Effector memory CD4-positive, alpha-beta T cell (primary cell): Measurements from ENCODE around the gene MIF.
"Not testable (repeated sequence)": the region's sequence is repeated elsewhere in the genome, so short reads cannot be mapped to it uniquely, and the experiment has no call there.

ENCODE experiments used
- DNase-seq, 3 donors: peaks; one replicate each; pipeline ENCODE4 v3.0.0-alpha.2; 2020
- H3K27ac ChIP-seq: 2 replicates; pipeline ENCODE4 v1.7.0; 2013; ENCODE audit warnings: mild to moderate bottlenecking, low read length, moderate library complexity; ENCODE audit not compliant: insufficient read depth, poor library complexity, severe bottlenecking
- H3K27me3 ChIP-seq: replicated peaks from 2 replicates; pipeline ENCODE4 v1.7.0; 2013; ENCODE audit warnings: mild to moderate bottlenecking, low read length; ENCODE audit not compliant: insufficient read depth, control insufficient read depth, poor library complexity, severe bottlenecking
- H3K36me3 ChIP-seq: 2 replicates; pipeline ENCODE4 v1.7.0; 2013; ENCODE audit warnings: mild to moderate bottlenecking, low read length, moderate library complexity; ENCODE audit not compliant: control insufficient read depth, insufficient read depth
- H3K4me1 ChIP-seq: 2 replicates; pipeline ENCODE4 v1.7.0; 2013; ENCODE audit warnings: low read length, mild to moderate bottlenecking; ENCODE audit not compliant: control insufficient read depth, insufficient read depth, poor library complexity, severe bottlenecking
- H3K4me3 ChIP-seq: 2 replicates; pipeline ENCODE4 v1.7.0; 2013; ENCODE audit warnings: low read length, low read depth, mild to moderate bottlenecking; ENCODE audit not compliant: insufficient read depth, poor library complexity, severe bottlenecking
- H3K9me3 ChIP-seq: 2 replicates; pipeline ENCODE4 v1.7.0; 2013; ENCODE audit warnings: mild to moderate bottlenecking, low read length, moderate library complexity; ENCODE audit not compliant: control insufficient read depth

Gene MIF

GRCh38 chr22:23910496-23911190, 16.5 kb downstream of the MIF start:
- Histone ChIP-seq H3K9me3 (no peaks in the 10 kb centered on the region), H3K27me3 (no peaks in the 10 kb centered on the region), H3K4me1 (peaks cover 6% of the 10 kb centered on the region), H3K4me3 (no peak overlapping the region), H3K27ac (no peak overlapping the region), H3K36me3 (no peaks in the 10 kb centered on the region)
- no peak for DNase-seq

GRCh38 chr22:23911318-23911980, 17.3 kb downstream of the MIF start:
- Histone ChIP-seq H3K27ac (no peak overlapping the region), H3K9me3 (no peaks in the 10 kb centered on the region), H3K4me3 (no peak overlapping the region), H3K36me3 (no peaks in the 10 kb centered on the region), H3K4me1 (peaks cover 6% of the 10 kb centered on the region), H3K27me3 (no peaks in the 10 kb centered on the region)
- no peak for DNase-seq

- Histone ChIP-seq H3K4me3 (no peak overlapping the region), H3K4me1 (peaks cover 6% of the 10 kb centered on the region), H3K27ac (no peak overlapping the region), H3K27me3 (no peaks in the 10 kb centered on the region), H3K9me3 (no peaks in the 10 kb centered on the region), H3K36me3 (no peaks in the 10 kb centered on the region)
- DNase-seq: no peak
Measured at GRCh38 chr22:23912293-23912903, 18.2 kb downstream of the MIF start.

GRCh38 chr22:23913306-23913660, 19.1 kb downstream of the MIF start:
- H3K27me3 ChIP-seq: no peaks in the 10 kb centered on the region
- H3K9me3 ChIP-seq: no peaks in the 10 kb centered on the region
- peak overlapping the region; percentile 80 for H3K27ac ChIP-seq
- H3K4me1 ChIP-seq: peaks cover 6% of the 10 kb centered on the region
- peak overlapping the region; percentile 70 for H3K4me3 ChIP-seq
- no peaks in the 10 kb centered on the region for H3K36me3 ChIP-seq
- no peak for DNase-seq

GRCh38 chr22:23913661-23914353, 19.6 kb downstream of the MIF start:
- DNase-seq: peak; percentile 95 to 97 (median 95)
- no peaks in the 10 kb centered on the region for H3K27me3 ChIP-seq

GRCh38 chr22:23915290-23915689, 21.1 kb downstream of the MIF start:
- Histone ChIP-seq H3K9me3 (no peaks in the 10 kb centered on the region), H3K4me3 (no peak overlapping the region), H3K27ac (no peak overlapping the region), H3K36me3 (no peaks in the 10 kb centered on the region), H3K27me3 (no peaks in the 10 kb centered on the region), H3K4me1 (peaks cover 6% of the 10 kb centered on the region)
- DNase-seq: no peak

More at GRCh38 chr22:23913661-23914353, 19.6 kb downstream of the MIF start:
- Histone ChIP-seq H3K36me3 (no peaks in the 10 kb centered on the region), H3K4me1 (peaks cover 6% of the 10 kb centered on the region), H3K9me3 (no peaks in the 10 kb centered on the region), H3K4me3 (peak overlapping the region; percentile 70), H3K27ac (peak overlapping the region; percentile 80)

- H3K27me3 ChIP-seq, DNase-seq, H3K9me3 ChIP-seq, H3K36me3 ChIP-seq, H3K4me3 ChIP-seq, H3K27ac ChIP-seq, H3K4me1 ChIP-seq: not testable (repeated sequence)
Measured at GRCh38 chr22:23920267-23920611, 26.1 kb downstream of the MIF start.

- not testable (repeated sequence) for H3K4me3 ChIP-seq, H3K9me3 ChIP-seq, DNase-seq, H3K27ac ChIP-seq, H3K4me1 ChIP-seq, H3K36me3 ChIP-seq, H3K27me3 ChIP-seq
Measured at GRCh38 chr22:23921586-23922201, 27.5 kb downstream of the MIF start.

GRCh38 chr22:23922921-23923320, 28.7 kb downstream of the MIF start:
- Histone ChIP-seq H3K4me3 (no peak overlapping the region), H3K27me3 (no peaks in the 10 kb centered on the region), H3K36me3 (peaks cover 10% of the 10 kb centered on the region), H3K9me3 (no peaks in the 10 kb centered on the region), H3K4me1 (no peaks in the 10 kb centered on the region), H3K27ac (no peak overlapping the region)
- no peak for DNase-seq
